Osteocyte (in vitro differentiated cells): ENCODE measurements around the gene STAG3. TPM values are rescaled to one million over a fixed set of nuclear protein-coding genes. Genes with fewer than 3 reads are reported as not detected.
A peak's percentile ranks its signal among the peaks of the same experiment; 100 is the strongest.

Experiments
- DNase-seq: peaks from one replicate; pipeline ENCODE4 v3.0.0; 2021; ENCODE audit warnings: mixed read lengths; ENCODE audit not compliant: unreplicated experiment; ENCODE audit errors: extremely low spot score
- H3K27ac Mint-ChIP-seq: one replicate; pipeline ENCODE4 v1.8.0; 2021; ENCODE audit warnings: mild to moderate bottlenecking, mixed read lengths; ENCODE audit not compliant: unreplicated experiment
- H3K27me3 Mint-ChIP-seq: one replicate; pipeline ENCODE4 v1.8.0; 2021; ENCODE audit warnings: mixed read lengths; ENCODE audit not compliant: unreplicated experiment
- H3K36me3 Mint-ChIP-seq: one replicate; pipeline ENCODE4 v1.8.0; 2021; ENCODE audit warnings: mixed read lengths; ENCODE audit not compliant: unreplicated experiment
- H3K4me1 Mint-ChIP-seq: one replicate; pipeline ENCODE4 v1.8.0; 2021; ENCODE audit warnings: mixed read lengths; ENCODE audit not compliant: unreplicated experiment
- H3K4me3 Mint-ChIP-seq: one replicate; pipeline ENCODE4 v1.8.0; 2021; ENCODE audit warnings: mild to moderate bottlenecking, moderate library complexity, mixed read lengths; ENCODE audit not compliant: unreplicated experiment
- H3K9me3 Mint-ChIP-seq: one replicate; pipeline ENCODE4 v1.8.0; 2021; ENCODE audit warnings: mixed read lengths; ENCODE audit not compliant: unreplicated experiment
- total RNA-seq: library from RNA; stranded (reverse); gene quantifications from 2 replicates; pipeline ENCODE4 v1.2.1, GENCODE V29; 2021
- TF ChIP-seq, protein P1 (sequence below): fragments of 200-600 bp; sonication (generic); IDR thresholded peaks from 2 replicates; pipeline ENCODE4 v1.5.0; 2021; ENCODE audit warnings: antibody characterized with exemption, mild to moderate bottlenecking, moderate library complexity

The STAG3 gene
- total RNA-seq, 1 donor from 2014 or later, result 1.5 TPM

DNA sequence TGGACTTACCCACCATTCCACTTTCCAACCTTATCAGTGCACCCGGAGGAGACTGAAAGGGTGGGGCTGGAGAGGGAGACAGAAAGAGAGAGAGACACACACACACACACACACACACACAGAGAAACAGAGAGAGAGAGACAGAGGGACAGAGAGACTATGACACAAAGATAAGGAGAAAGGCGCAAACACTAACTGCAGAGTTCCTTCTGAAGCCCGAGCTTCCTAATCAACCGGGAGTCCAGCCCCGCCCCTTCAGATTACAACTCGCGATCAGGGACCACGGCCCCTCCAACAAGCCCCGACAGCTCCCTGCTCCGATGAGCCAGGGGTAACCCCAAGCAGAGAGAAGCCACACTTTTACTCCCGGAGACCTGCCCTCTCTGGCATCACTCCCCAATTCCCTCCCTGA, 9.8 kb upstream of the STAG3 start:
- H3K4me3 Mint-ChIP-seq, result peak overlapping the region; percentile 74
- H3K9me3 Mint-ChIP-seq, result no peaks in the 10 kb centered on the region
- H3K27me3 Mint-ChIP-seq, result peaks cover 15% of the 10 kb centered on the region
- peaks cover 2% of the 10 kb centered on the region for H3K36me3 Mint-ChIP-seq
- TF ChIP-seq, protein P1, sequence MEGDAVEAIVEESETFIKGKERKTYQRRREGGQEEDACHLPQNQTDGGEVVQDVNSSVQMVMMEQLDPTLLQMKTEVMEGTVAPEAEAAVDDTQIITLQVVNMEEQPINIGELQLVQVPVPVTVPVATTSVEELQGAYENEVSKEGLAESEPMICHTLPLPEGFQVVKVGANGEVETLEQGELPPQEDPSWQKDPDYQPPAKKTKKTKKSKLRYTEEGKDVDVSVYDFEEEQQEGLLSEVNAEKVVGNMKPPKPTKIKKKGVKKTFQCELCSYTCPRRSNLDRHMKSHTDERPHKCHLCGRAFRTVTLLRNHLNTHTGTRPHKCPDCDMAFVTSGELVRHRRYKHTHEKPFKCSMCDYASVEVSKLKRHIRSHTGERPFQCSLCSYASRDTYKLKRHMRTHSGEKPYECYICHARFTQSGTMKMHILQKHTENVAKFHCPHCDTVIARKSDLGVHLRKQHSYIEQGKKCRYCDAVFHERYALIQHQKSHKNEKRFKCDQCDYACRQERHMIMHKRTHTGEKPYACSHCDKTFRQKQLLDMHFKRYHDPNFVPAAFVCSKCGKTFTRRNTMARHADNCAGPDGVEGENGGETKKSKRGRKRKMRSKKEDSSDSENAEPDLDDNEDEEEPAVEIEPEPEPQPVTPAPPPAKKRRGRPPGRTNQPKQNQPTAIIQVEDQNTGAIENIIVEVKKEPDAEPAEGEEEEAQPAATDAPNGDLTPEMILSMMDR, result no peak
- H3K27ac Mint-ChIP-seq, result peak overlapping the region; percentile 75
- no peak for DNase-seq
- peaks cover 27% of the 10 kb centered on the region for H3K4me1 Mint-ChIP-seq

DNA sequence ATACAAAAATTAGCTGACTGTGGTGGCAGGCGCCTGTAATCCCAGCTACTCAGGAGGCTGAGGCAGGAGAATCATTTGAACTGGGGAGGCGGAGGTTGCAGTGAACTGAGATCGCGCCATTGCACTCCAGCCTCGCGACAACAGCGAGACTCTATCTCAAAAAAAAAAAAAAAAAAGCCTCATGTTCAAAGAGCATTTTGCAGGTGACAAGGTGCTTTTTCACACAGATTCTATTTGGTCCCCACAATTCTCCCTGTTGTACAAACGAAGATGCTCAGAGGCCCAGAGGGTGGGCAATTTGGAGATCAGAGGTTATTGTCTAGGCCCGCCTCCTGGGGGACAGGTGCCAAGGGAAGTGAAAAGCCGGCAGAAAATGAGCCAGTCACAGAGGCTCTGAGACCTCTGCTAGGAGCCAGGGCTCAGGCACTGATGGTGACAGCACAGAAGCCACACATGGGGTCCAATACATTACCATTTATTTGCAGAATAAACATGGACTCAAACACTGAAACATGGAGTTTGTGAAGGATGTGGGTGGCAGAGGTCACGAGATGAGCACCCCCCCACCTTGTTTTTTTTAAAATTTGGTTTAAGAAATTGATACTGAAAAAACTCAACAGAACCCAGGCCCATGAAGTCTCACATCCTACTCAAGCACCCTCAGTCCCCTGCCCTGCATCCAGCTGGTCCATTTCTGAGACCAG, 8.4 kb upstream of the STAG3 start:
- DNase-seq, result no peak
- TF ChIP-seq, protein P1, result no peak
- Mint-ChIP-seq H3K4me3 (no peak overlapping the region), H3K9me3 (no peaks in the 10 kb centered on the region), H3K27ac (no peak overlapping the region), H3K4me1 (peaks cover 24% of the 10 kb centered on the region), H3K27me3 (peaks cover 15% of the 10 kb centered on the region), H3K36me3 (peaks cover 4% of the 10 kb centered on the region)

DNA sequence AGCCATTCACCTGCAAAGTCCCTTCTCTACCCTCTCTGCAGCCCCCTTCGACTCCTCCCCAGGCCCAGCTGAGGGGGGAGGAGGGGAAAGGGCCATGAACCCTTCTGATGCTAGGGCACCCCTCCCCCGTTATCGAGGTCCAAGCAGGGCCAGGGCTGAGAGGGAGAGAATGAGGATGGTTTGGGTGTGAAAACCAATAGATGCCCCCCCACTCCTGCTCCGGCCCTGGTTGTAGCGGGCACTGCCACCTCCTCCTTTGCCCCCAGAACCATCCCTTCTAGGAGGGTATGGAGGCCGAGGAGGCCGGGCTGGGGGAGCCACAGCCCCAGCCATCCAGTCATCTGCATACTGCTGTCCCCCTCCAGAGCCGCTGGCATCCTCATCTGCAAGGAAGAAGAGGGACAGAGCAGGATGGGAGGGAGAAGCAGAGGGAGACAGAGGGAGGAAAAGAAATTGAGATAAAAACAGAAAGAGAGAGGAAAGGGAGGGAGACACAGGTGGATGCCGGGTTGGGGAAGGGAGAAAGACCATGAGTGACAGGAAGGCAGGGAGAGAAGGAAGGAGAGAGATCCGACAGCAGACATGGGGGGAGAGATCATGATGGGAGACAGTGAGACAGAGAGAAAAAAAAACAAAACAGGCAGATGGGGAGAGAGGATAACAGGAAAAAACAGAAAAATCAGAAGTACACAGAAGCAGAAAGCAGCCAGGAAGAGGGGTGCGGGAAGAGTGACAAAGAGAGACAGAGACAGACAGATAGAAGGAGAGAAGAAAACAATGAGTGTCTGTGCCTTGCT, 7.4 kb upstream of the STAG3 start:
- TF ChIP-seq, protein P1, result no peak
- Mint-ChIP-seq H3K4me3 (peak overlapping the region; percentile 38), H3K36me3 (peaks cover 4% of the 10 kb centered on the region), H3K4me1 (peaks cover 26% of the 10 kb centered on the region), H3K27ac (no peak overlapping the region), H3K9me3 (no peaks in the 10 kb centered on the region), H3K27me3 (peaks cover 15% of the 10 kb centered on the region)
- no peak for DNase-seq

DNA sequence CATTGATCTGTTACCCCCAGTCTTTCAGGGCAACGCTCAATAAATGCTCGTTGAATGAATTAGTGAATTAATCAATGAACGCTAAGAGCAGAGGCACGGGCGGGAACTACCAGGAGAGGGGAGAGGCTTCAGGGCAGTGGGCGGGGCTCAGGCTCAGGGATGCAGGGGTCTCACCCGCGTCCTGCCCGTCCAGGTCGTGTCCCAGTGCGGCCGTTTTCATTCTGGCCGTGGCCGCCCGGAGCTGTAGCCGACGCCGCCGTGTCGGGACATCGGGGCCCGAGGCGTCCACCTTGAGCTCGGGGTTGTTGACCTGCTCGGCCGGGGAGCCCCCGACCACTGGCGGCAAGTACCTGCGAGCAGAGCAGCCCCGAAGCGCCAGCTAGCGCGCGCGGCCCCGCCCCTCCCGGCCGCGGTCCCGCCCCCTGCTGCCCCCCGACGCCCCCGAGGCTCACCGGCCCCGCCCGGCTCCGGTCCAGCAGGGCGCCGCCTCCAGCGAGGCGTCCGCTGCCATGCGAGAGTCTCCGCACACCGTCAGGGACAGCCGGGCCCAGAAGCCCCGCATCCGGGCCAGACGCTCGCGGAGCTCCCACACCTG, 6.5 kb upstream of the STAG3 start:
- H3K36me3 Mint-ChIP-seq, result peaks cover 4% of the 10 kb centered on the region
- TF ChIP-seq, protein P1, result no peak
- no peak overlapping the region for H3K4me3 Mint-ChIP-seq
- no peak for DNase-seq
- H3K27me3 Mint-ChIP-seq, result peaks cover 12% of the 10 kb centered on the region
- peaks cover 30% of the 10 kb centered on the region for H3K4me1 Mint-ChIP-seq
- H3K27ac Mint-ChIP-seq, result no peak overlapping the region
- no peaks in the 10 kb centered on the region for H3K9me3 Mint-ChIP-seq

DNA sequence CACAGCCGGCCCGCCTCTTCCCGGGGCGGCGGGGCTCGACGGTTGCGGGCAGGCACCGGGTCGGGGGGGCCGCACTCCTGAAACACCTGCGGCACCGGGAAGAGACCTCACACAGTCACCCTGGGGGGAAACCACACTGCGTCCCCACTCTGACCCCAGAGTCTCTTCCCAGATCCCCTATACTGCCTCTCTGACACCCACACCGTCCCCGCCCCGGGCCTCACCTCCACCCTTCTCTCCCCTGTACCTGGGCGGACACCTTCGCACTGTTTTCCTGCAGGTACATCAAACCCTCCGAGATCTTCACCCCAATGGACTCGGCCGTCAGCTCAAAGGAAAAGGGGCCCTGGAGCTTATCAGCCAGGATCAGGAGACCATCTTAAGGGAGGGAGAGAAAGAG, 5.9 kb upstream of the STAG3 start:
- H3K9me3 Mint-ChIP-seq, result no peaks in the 10 kb centered on the region
- H3K27ac Mint-ChIP-seq, result no peak overlapping the region
- H3K27me3 Mint-ChIP-seq, result peaks cover 7% of the 10 kb centered on the region
- peaks cover 34% of the 10 kb centered on the region for H3K4me1 Mint-ChIP-seq
- TF ChIP-seq, protein P1, result no peak
- H3K4me3 Mint-ChIP-seq, result peak overlapping the region; percentile 39
- peaks cover 4% of the 10 kb centered on the region for H3K36me3 Mint-ChIP-seq
- DNase-seq, result no peak
